ENCODE results near the gene PAM.

- TF ChIP-seq CTCF (IDR thresholded peaks at IDR 0.05; ENCODE audit: extremely low read depth in 1 of 2, insufficient read depth in 1 of 2, low read depth in 1 of 2, low read length in 2 of 2): no peak
- no peak for TF ChIP-seq EZH2 (IDR thresholded peaks at IDR 0.05; ENCODE audit: borderline replicate concordance, low read depth, low read length, severe bottlenecking)
- TF ChIP-seq POLR2A (IDR thresholded peaks at IDR 0.05; ENCODE audit: low read depth, low read length): no peak
- no peak for TF ChIP-seq MYC (IDR thresholded peaks at IDR 0.05; ENCODE audit: low read depth, low read length)
- no peak for TF ChIP-seq JUN (IDR thresholded peaks at IDR 0.05; ENCODE audit: borderline replicate concordance, insufficient read depth, insufficient read length, low read depth)
- no peak for TF ChIP-seq POLR2AphosphoS5 (IDR thresholded peaks at IDR 0.05; ENCODE audit: insufficient read depth, low read depth, low read length)
- TF ChIP-seq MAX (IDR thresholded peaks at IDR 0.05; ENCODE audit: insufficient read depth, insufficient read length): no peak
- no peak for TF ChIP-seq GATA2 (IDR thresholded peaks at IDR 0.05; ENCODE audit: insufficient read depth, insufficient read length, low read depth, low read length)
These were observed 27.2 kb downstream of the PAM start for GRCh38 chr5:102782217-102782872.
